PFSK-1 (cell line): ENCODE measurements around the gene GLDN.

Experiments
- FOXP2 ChIP-seq: optimal IDR thresholded peaks from 2 replicates; pipeline ENCODE3; 2011; ENCODE audit warnings: borderline replicate concordance, control low read depth, inconsistent platforms; ENCODE audit not compliant: insufficient read depth; ENCODE audit errors: extremely low read length, extremely low read depth
- POLR2AphosphoS5 ChIP-seq: IDR thresholded peaks from 2 replicates; pipeline ENCODE4 v1.6.1; 2012; ENCODE audit warnings: low read depth, mild to moderate bottlenecking, control low read depth, low read length, moderate library complexity
- REST ChIP-seq, 2 experiments: IDR thresholded peaks; 2 replicates each; pipeline versions ENCODE4 v1.6.1 to v1.8.0; 2011 to 2012; ENCODE audit warnings: low read depth in 2 of 2, low read length in 2 of 2, control low read depth in 1 of 2, inconsistent platforms in 1 of 2, mild to moderate bottlenecking in 1 of 2, moderate library complexity in 1 of 2; ENCODE audit not compliant: insufficient read depth in 1 of 2
- SIN3A ChIP-seq: IDR thresholded peaks from 2 replicates; pipeline ENCODE4 v1.6.1; 2012; ENCODE audit warnings: mild to moderate bottlenecking, low read length, moderate library complexity, borderline replicate concordance; ENCODE audit not compliant: insufficient read depth
- TAF1 ChIP-seq: IDR thresholded peaks from 2 replicates; pipeline ENCODE4 v1.6.1; 2012; ENCODE audit warnings: low read length, control low read depth, borderline replicate concordance; ENCODE audit not compliant: insufficient read depth

The GLDN gene

GRCh38 chr15:51365417-51365816 is 24.0 kb downstream of the GLDN start:
- TF ChIP-seq SIN3A = no peak
- TF ChIP-seq POLR2AphosphoS5 = no peak
- TF ChIP-seq TAF1 = no peak
- TF ChIP-seq FOXP2 = no peak
- TF ChIP-seq REST (IDR thresholded peaks at IDR 0.05; ENCODE audit: insufficient read depth in 1 of 2, low read depth in 2 of 2, low read length in 2 of 2) = no peak

GRCh38 chr15:51366071-51366470 is 24.6 kb downstream of the GLDN start:
- TF ChIP-seq REST (IDR thresholded peaks at IDR 0.05; ENCODE audit: insufficient read depth in 1 of 2, low read depth in 2 of 2, low read length in 2 of 2) (no peak), POLR2AphosphoS5 (no peak), FOXP2 (no peak), SIN3A (no peak), TAF1 (no peak)

- no peak for TF ChIP-seq TAF1
- TF ChIP-seq REST (IDR thresholded peaks at IDR 0.05; ENCODE audit: insufficient read depth in 1 of 2, low read depth in 2 of 2, low read length in 2 of 2) = no peak
- no peak for TF ChIP-seq SIN3A
- no peak for TF ChIP-seq FOXP2
- no peak for TF ChIP-seq POLR2AphosphoS5
These were observed 25.5 kb downstream of the GLDN start for GRCh38 chr15:51366920-51367319.

GRCh38 chr15:51367322-51367976 is 26.0 kb downstream of the GLDN start:
- TF ChIP-seq POLR2AphosphoS5 = no peak
- TF ChIP-seq REST (IDR thresholded peaks at IDR 0.05; ENCODE audit: insufficient read depth in 1 of 2, low read depth in 2 of 2, low read length in 2 of 2) = no peak
- no peak for TF ChIP-seq TAF1
- TF ChIP-seq FOXP2 = no peak
- TF ChIP-seq SIN3A = no peak
